ENCODE measurements around the gene YWHAE.
"Not testable (repeated sequence)": the region's sequence is repeated elsewhere in the genome, so short reads cannot be mapped to it uniquely, and the experiment has no call there.

GRCh38 chr17:1395876-1396665 lies 4.0 kb downstream of the YWHAE start:
- TF ChIP-seq POLR2A, CTCF (IDR thresholded peaks at IDR 0.05): not testable (repeated sequence)
